ENCODE data around the gene SCOC.
"Not testable (repeated sequence)": the region's sequence is repeated elsewhere in the genome, so short reads cannot be mapped to it uniquely, and the experiment has no call there.

SCOC gene

GRCh38 chr4:140357868-140358267, 15.6 kb upstream of the SCOC start:
- no peak for DNase-seq
- in situ Hi-C loops (cut with HindIII; ENCODE audit: low pct_ligation_motif_present, low pct_unique_long_range_greater_than_20kb, low sequenced_read_pairs) = no loop called here

- in situ Hi-C loops (cut with HindIII; ENCODE audit: low pct_ligation_motif_present, low pct_unique_long_range_greater_than_20kb, low sequenced_read_pairs) = no loop called here
- DNase-seq = no peak
Observed at GRCh38 chr4:140358281-140358680, 15.2 kb upstream of the SCOC start.

GRCh38 chr4:140359562-140360427, 13.7 kb upstream of the SCOC start:
- in situ Hi-C loops (cut with HindIII; ENCODE audit: low pct_ligation_motif_present, low pct_unique_long_range_greater_than_20kb, low sequenced_read_pairs) = no loop called here

GRCh38 chr4:140361099-140361498, 12.3 kb upstream of the SCOC start:
- in situ Hi-C loops (cut with HindIII; ENCODE audit: low pct_ligation_motif_present, low pct_unique_long_range_greater_than_20kb, low sequenced_read_pairs) = no loop called here
- no peak for DNase-seq

More at GRCh38 chr4:140359562-140360427, 13.7 kb upstream of the SCOC start:
- peak; percentile 71 for DNase-seq

GRCh38 chr4:140363051-140363450, 10.4 kb upstream of the SCOC start:
- no peak for DNase-seq
- in situ Hi-C loops (cut with HindIII; ENCODE audit: low pct_ligation_motif_present, low pct_unique_long_range_greater_than_20kb, low sequenced_read_pairs) = no loop called here

GRCh38 chr4:140363558-140363957, 9.9 kb upstream of the SCOC start:
- no peak for DNase-seq
- in situ Hi-C loops (cut with HindIII; ENCODE audit: low pct_ligation_motif_present, low pct_unique_long_range_greater_than_20kb, low sequenced_read_pairs) = no loop called here

GRCh38 chr4:140367738-140368137, 5.7 kb upstream of the SCOC start:
- DNase-seq = peak; percentile 6
- in situ Hi-C loops (cut with HindIII; ENCODE audit: low pct_ligation_motif_present, low pct_unique_long_range_greater_than_20kb, low sequenced_read_pairs) = no loop called here

- in situ Hi-C loops (cut with HindIII; ENCODE audit: low pct_ligation_motif_present, low pct_unique_long_range_greater_than_20kb, low sequenced_read_pairs) = no loop called here
- no peak for DNase-seq
Observed at GRCh38 chr4:140368686-140369085, 4.8 kb upstream of the SCOC start.

GRCh38 chr4:140372751-140373327, 607 bp upstream of the SCOC start:
- in situ Hi-C loops (cut with HindIII; ENCODE audit: low pct_ligation_motif_present, low pct_unique_long_range_greater_than_20kb, low sequenced_read_pairs) = no loop called here
- DNase-seq = peak; percentile 35

- DNase-seq = no peak
- in situ Hi-C loops (cut with HindIII; ENCODE audit: low pct_ligation_motif_present, low pct_unique_long_range_greater_than_20kb, low sequenced_read_pairs) = no loop called here
Observed at GRCh38 chr4:140374130-140374477, 658 bp downstream of the SCOC start.

- in situ Hi-C loops (cut with HindIII; ENCODE audit: low pct_ligation_motif_present, low pct_unique_long_range_greater_than_20kb, low sequenced_read_pairs) = no loop called here
- no peak for DNase-seq
Observed at GRCh38 chr4:140382732-140383131, 9.3 kb downstream of the SCOC start.

GRCh38 chr4:140388015-140388414, 14.6 kb downstream of the SCOC start:
- DNase-seq = no peak
- in situ Hi-C loops (cut with HindIII; ENCODE audit: low pct_ligation_motif_present, low pct_unique_long_range_greater_than_20kb, low sequenced_read_pairs) = no loop called here

- in situ Hi-C loops (cut with HindIII; ENCODE audit: low pct_ligation_motif_present, low pct_unique_long_range_greater_than_20kb, low sequenced_read_pairs) = no loop called here
- DNase-seq = no peak
Observed at GRCh38 chr4:140395668-140396067, 22.2 kb downstream of the SCOC start.

- in situ Hi-C loops (cut with HindIII; ENCODE audit: low pct_ligation_motif_present, low pct_unique_long_range_greater_than_20kb, low sequenced_read_pairs) = no loop called here
- DNase-seq = no peak
Observed at GRCh38 chr4:140400111-140400510, 26.7 kb downstream of the SCOC start.

GRCh38 chr4:140406292-140406691, 32.8 kb downstream of the SCOC start:
- DNase-seq = no peak
- in situ Hi-C loops (cut with HindIII; ENCODE audit: low pct_ligation_motif_present, low pct_unique_long_range_greater_than_20kb, low sequenced_read_pairs) = no loop called here

- DNase-seq = no peak
- in situ Hi-C loops (cut with HindIII; ENCODE audit: low pct_ligation_motif_present, low pct_unique_long_range_greater_than_20kb, low sequenced_read_pairs) = no loop called here
Observed at GRCh38 chr4:140408974-140409373, 35.5 kb downstream of the SCOC start.

GRCh38 chr4:140413130-140413969, 39.9 kb downstream of the SCOC start:
- in situ Hi-C loops (cut with HindIII; ENCODE audit: low pct_ligation_motif_present, low pct_unique_long_range_greater_than_20kb, low sequenced_read_pairs); DNase-seq: not testable (repeated sequence)

- in situ Hi-C loops (cut with HindIII; ENCODE audit: low pct_ligation_motif_present, low pct_unique_long_range_greater_than_20kb, low sequenced_read_pairs) = no loop called here
- DNase-seq = no peak
Observed at GRCh38 chr4:140423106-140423505, 49.7 kb downstream of the SCOC start.

GRCh38 chr4:140426610-140427105, 53.2 kb downstream of the SCOC start:
- in situ Hi-C loops (cut with HindIII; ENCODE audit: low pct_ligation_motif_present, low pct_unique_long_range_greater_than_20kb, low sequenced_read_pairs) = no loop called here

More at GRCh38 chr4:140426610-140427105, 53.2 kb downstream of the SCOC start:
- DNase-seq = no peak
